HepG2 (cell line): ENCODE measurements around the gene RAB22A. TPM values are rescaled to one million over a fixed set of nuclear protein-coding genes. Genes with fewer than 3 reads are reported as not detected.
A peak's percentile ranks its signal among the peaks of the same experiment; 100 is the strongest.

Experiments used
- ATF2 ChIP-seq: sonication (generic); formaldehyde crosslinking; IDR thresholded peaks from 2 replicates; pipeline ENCODE4 v1.4.0; 2020; ENCODE audit warnings: missing genetic modification reagents
- ATF7-NPFF ChIP-seq: sonication (generic); formaldehyde crosslinking; IDR thresholded peaks from 2 replicates; pipeline ENCODE4 v1.8.1; 2023; ENCODE audit warnings: mild to moderate bottlenecking, low read depth, missing genetic modification reagents, moderate library complexity
- RELA ChIP-seq: sonication (generic); formaldehyde crosslinking; IDR thresholded peaks from 2 replicates; pipeline ENCODE4 v1.4.0; 2020; ENCODE audit warnings: missing genetic modification reagents
- SIN3A ChIP-seq: IDR thresholded peaks from 2 replicates; pipeline ENCODE4 v1.6.1; 2011; ENCODE audit warnings: low read depth, mild to moderate bottlenecking, control low read depth, low read length, borderline replicate concordance
- TFE3 ChIP-seq: IDR thresholded peaks from 2 replicates; pipeline ENCODE4 v1.6.1; 2016
- TOPORS ChIP-seq: sonication (generic); formaldehyde crosslinking; IDR thresholded peaks from 2 replicates; pipeline ENCODE4 v1.8.0; 2023; ENCODE audit warnings: mild to moderate bottlenecking, missing genetic modification reagents
- ZNF207 ChIP-seq: fragments of 450-650 bp; IDR thresholded peaks from 2 replicates; pipeline ENCODE4 v1.6.1; 2016; ENCODE audit warnings: antibody characterized with exemption, borderline replicate concordance
- ZNF407 ChIP-seq: sonication (generic); formaldehyde crosslinking; IDR thresholded peaks from one replicate; pipeline ENCODE4 v1.5.1; 2020; ENCODE audit warnings: mild to moderate bottlenecking, missing genetic modification reagents; ENCODE audit errors: not compliant biosample characterization
- ZNF441 ChIP-seq: sonication (generic); formaldehyde crosslinking; IDR thresholded peaks from 2 replicates; pipeline ENCODE4 v1.7.0; 2021; ENCODE audit warnings: missing genetic modification reagents, borderline replicate concordance
- ZNF747 ChIP-seq: sonication (generic); formaldehyde crosslinking; IDR thresholded peaks from 2 replicates; pipeline ENCODE4 v1.8.1; 2023; ENCODE audit warnings: missing genetic modification reagents, mild to moderate bottlenecking, borderline replicate concordance
- ZNF768 ChIP-seq: sonication (generic); formaldehyde crosslinking; IDR thresholded peaks from 2 replicates; pipeline ENCODE4 v1.4.0; 2020; ENCODE audit warnings: missing genetic modification reagents
- polyA plus RNA-seq, 8 experiments: library from polyadenylated mRNA; depleted of rRNA in 3 of 8; stranded (reverse) in 7 of 8; unstranded in 1 of 8; fragments of >200 nt; fragmentation: Illumina TruSeq in 4 of 8; extraction: Trizol in 4 of 8; gene quantifications; 2 replicates each; pipeline versions ENCODE4 v1.2.1 to v1.2.3, GENCODE V29; 2011 to 2016; ENCODE audit warnings: low read depth in 4 of 8, missing spikeins in 1 of 8, mixed read lengths in 1 of 8; ENCODE audit not compliant: insufficient read depth in 1 of 8
- total RNA-seq, 5 experiments: library from RNA; depleted of rRNA; stranded (reverse); fragments of >200 nt; fragmentation: Illumina TruSeq; extraction: Trizol; gene quantifications; 2 replicates each; pipeline ENCODE4 v1.2.3, GENCODE V29; 2016; ENCODE audit warnings: low read depth in 1 of 5
- TF ChIP-seq, protein P1 (sequence below), 2 experiments: sonication (generic) in 1 of 2; formaldehyde crosslinking in 1 of 2; IDR thresholded peaks; 2 replicates each; pipeline versions ENCODE4 v1.5.1 to v1.6.1; 2011 to 2020; ENCODE audit warnings: borderline replicate concordance in 1 of 2, low read depth in 1 of 2, low read length in 1 of 2, mild to moderate bottlenecking in 1 of 2, missing genetic modification reagents in 1 of 2, moderate library complexity in 1 of 2
- TF ChIP-seq, protein P2 (sequence below): sonication (generic); formaldehyde crosslinking; IDR thresholded peaks from 2 replicates; pipeline ENCODE4 v1.8.1; 2023; ENCODE audit warnings: mild to moderate bottlenecking, missing genetic modification reagents

Gene RAB22A
- total and polyA plus RNA-seq, 2 of the 13 experiments (the other 11 are each of a cell fraction or from before 2014, with no cell fraction given): 10.7 to 11.2 TPM

DNA sequence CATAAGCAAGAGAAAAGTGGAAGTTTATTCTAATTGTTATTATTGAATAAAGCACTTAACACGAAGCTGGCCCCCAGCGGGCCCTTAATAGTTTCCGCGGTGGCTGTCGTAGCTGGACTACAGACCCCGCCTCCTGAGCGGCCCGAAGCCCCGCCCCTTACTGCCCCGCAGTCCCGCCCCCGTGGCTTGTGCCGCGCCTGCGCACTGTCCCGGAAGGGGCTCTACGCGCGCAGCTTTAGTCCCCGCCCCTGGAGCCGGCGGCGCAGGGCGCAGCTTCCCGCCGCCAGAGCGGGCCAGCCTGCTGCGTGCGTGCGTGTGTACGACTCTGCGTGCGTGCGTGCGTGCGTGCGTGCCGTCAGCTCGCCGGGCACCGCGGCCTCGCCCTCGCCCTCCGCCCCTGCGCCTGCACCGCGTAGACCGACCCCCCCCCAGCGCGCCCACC is 79.4 kb downstream of the RAB22A start, which contains the start of gene VAPB (continued):
- TF ChIP-seq TFE3 (peak; percentile 33; the same call in 1 of the 2 replicates), ZNF747 (CRISPR knock-in tag) (no peak), ZNF407 (CRISPR knock-in tag) (no peak), ATF7-NPFF (CRISPR knock-in tag) (peak; percentile 95; the same call in 1 of the 2 replicates), TOPORS (peak; percentile 96), ATF2 (CRISPR knock-in tag) (no peak), ZNF207 (no peak), ZNF768 (CRISPR knock-in tag) (no peak), ZNF441 (CRISPR knock-in tag) (peak; percentile 2; the same call in 1 of the 2 replicates), SIN3A (no peak; the same call in 1 of the 2 replicates), RELA (no peak)
- TF ChIP-seq, protein P1, sequence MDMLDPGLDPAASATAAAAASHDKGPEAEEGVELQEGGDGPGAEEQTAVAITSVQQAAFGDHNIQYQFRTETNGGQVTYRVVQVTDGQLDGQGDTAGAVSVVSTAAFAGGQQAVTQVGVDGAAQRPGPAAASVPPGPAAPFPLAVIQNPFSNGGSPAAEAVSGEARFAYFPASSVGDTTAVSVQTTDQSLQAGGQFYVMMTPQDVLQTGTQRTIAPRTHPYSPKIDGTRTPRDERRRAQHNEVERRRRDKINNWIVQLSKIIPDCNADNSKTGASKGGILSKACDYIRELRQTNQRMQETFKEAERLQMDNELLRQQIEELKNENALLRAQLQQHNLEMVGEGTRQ (IDR thresholded peaks at IDR 0.05; ENCODE audit: low read depth, low read length): no peak
- TF ChIP-seq, protein P1 (CRISPR knock-in tag; IDR thresholded peaks at IDR 0.05; ENCODE audit: borderline replicate concordance): no peak; the same call in 1 of the 2 replicates
- TF ChIP-seq, protein P2, sequence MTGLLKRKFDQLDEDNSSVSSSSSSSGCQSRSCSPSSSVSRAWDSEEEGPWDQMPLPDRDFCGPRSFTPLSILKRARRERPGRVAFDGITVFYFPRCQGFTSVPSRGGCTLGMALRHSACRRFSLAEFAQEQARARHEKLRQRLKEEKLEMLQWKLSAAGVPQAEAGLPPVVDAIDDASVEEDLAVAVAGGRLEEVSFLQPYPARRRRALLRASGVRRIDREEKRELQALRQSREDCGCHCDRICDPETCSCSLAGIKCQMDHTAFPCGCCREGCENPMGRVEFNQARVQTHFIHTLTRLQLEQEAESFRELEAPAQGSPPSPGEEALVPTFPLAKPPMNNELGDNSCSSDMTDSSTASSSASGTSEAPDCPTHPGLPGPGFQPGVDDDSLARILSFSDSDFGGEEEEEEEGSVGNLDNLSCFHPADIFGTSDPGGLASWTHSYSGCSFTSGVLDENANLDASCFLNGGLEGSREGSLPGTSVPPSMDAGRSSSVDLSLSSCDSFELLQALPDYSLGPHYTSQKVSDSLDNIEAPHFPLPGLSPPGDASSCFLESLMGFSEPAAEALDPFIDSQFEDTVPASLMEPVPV (CRISPR knock-in tag): peak; percentile 96; the same call in 1 of the 2 replicates
